SK-MEL-5 (cell line): Measurements from ENCODE around the gene PLS1. TPM values are rescaled to one million over a fixed set of nuclear protein-coding genes. Genes with fewer than 3 reads are reported as not detected.
"Not testable (repeated sequence)": the region's sequence is repeated elsewhere in the genome, so short reads cannot be mapped to it uniquely, and the experiment has no call there.

Source experiments
- DNase-seq: peaks from one replicate; pipeline ENCODE4 v3.0.0-alpha.2; 2016; ENCODE audit warnings: low read depth, low spot score
- in situ Hi-C: cut with HindIII; loops from 2 replicates; pipeline ENCODE4 v1.10.0; 2016; ENCODE audit warnings: low sequenced_read_pairs, high pct_unique_total_duplicates, low pct_unique_long_range_greater_than_20kb
- total RNA-seq: library from RNA; depleted of rRNA; stranded (reverse); fragments of >200 nt; shearing (Covaris generic); gene quantifications from 2 replicates; pipeline ENCODE4 v1.2.3, GENCODE V29; 2014

The PLS1 gene
- total RNA-seq, 1 experiment from 2014 or later, result 7.4 TPM

GRCh38 chr3:142652826-142653292, 56.7 kb downstream of the PLS1 start:
- DNase-seq, result no peak
- in situ Hi-C loops, result no loop called here

- in situ Hi-C loops, result no loop called here
- no peak for DNase-seq
These were observed 60.4 kb downstream of the PLS1 start for GRCh38 chr3:142656575-142656974.

- in situ Hi-C loops, result no loop called here
- DNase-seq, result no peak
These were observed 60.8 kb downstream of the PLS1 start for GRCh38 chr3:142657033-142657432.

- in situ Hi-C loops, result no loop called here
- DNase-seq, result no peak
These were observed 64.2 kb downstream of the PLS1 start for GRCh38 chr3:142660383-142660782.

- in situ Hi-C loops, result no loop called here
- no peak for DNase-seq
These were observed 64.7 kb downstream of the PLS1 start for GRCh38 chr3:142660893-142661292.

- DNase-seq, result no peak
These were observed 67.7 kb downstream of the PLS1 start for GRCh38 chr3:142663865-142664264.

GRCh38 chr3:142664311-142664710, 68.1 kb downstream of the PLS1 start:
- in situ Hi-C loops, result no loop called here
- no peak for DNase-seq

More at GRCh38 chr3:142663865-142664264, 67.7 kb downstream of the PLS1 start:
- in situ Hi-C loops, result no loop called here

GRCh38 chr3:142664819-142665218, 68.6 kb downstream of the PLS1 start:
- in situ Hi-C loops, result no loop called here
- DNase-seq, result no peak

GRCh38 chr3:142670120-142670519, 73.9 kb downstream of the PLS1 start:
- DNase-seq, result no peak
- in situ Hi-C loops, result no loop called here

GRCh38 chr3:142676151-142676550, 80.0 kb downstream of the PLS1 start:
- in situ Hi-C loops, result no loop called here

GRCh38 chr3:142680710-142681109, 84.5 kb downstream of the PLS1 start:
- in situ Hi-C loops, result no loop called here
- DNase-seq, result peak; percentile 31

More at GRCh38 chr3:142676151-142676550, 80.0 kb downstream of the PLS1 start:
- DNase-seq, result peak; percentile 56

GRCh38 chr3:142690613-142691012, 94.4 kb downstream of the PLS1 start:
- in situ Hi-C loops, result no loop called here
- no peak for DNase-seq

GRCh38 chr3:142691527-142691926, 95.3 kb downstream of the PLS1 start:
- in situ Hi-C loops, result no loop called here
- no peak for DNase-seq

GRCh38 chr3:142693136-142693853, 97.1 kb downstream of the PLS1 start:
- in situ Hi-C loops, result no loop called here
- no peak for DNase-seq

GRCh38 chr3:142694225-142694624, 98.0 kb downstream of the PLS1 start:
- in situ Hi-C loops, result no loop called here
- DNase-seq, result no peak

- no peak for DNase-seq
- in situ Hi-C loops, result no loop called here
These were observed 109.0 kb downstream of the PLS1 start for GRCh38 chr3:142705198-142705597.

GRCh38 chr3:142706321-142707127, 110.3 kb downstream of the PLS1 start:
- no peak for DNase-seq
- in situ Hi-C loops, result no loop called here

GRCh38 chr3:142709207-142709606, 113.0 kb downstream of the PLS1 start:
- no peak for DNase-seq
- in situ Hi-C loops, result no loop called here

GRCh38 chr3:142714882-142715281, 118.7 kb downstream of the PLS1 start:
- in situ Hi-C loops, DNase-seq: not testable (repeated sequence)
